Progenitor cell of endocrine pancreas (in vitro differentiated cells): Measurements from ENCODE around the gene PARS2. TPM values are rescaled to one million over a fixed set of nuclear protein-coding genes. Genes with fewer than 3 reads are reported as not detected.

ENCODE experiments used
- DNase-seq: peaks from one replicate; pipeline ENCODE4 v3.0.0; 2021; ENCODE audit warnings: low spot score; ENCODE audit not compliant: unreplicated experiment
- H3K27ac Mint-ChIP-seq: 2 replicates; pipeline ENCODE4 v1.8.0; 2021; ENCODE audit warnings: mild to moderate bottlenecking, moderate library complexity, mixed read lengths
- H3K27me3 Mint-ChIP-seq: 2 replicates; pipeline ENCODE4 v1.8.0; 2021; ENCODE audit warnings: mixed read lengths
- H3K36me3 Mint-ChIP-seq: 2 replicates; pipeline ENCODE4 v1.8.0; 2022; ENCODE audit warnings: mixed read lengths; ENCODE audit not compliant: insufficient read depth
- H3K4me1 Mint-ChIP-seq: 2 replicates; pipeline ENCODE4 v1.8.0; 2021; ENCODE audit warnings: low read depth, mixed read lengths
- H3K4me3 Mint-ChIP-seq: 2 replicates; pipeline ENCODE4 v1.8.0; 2021; ENCODE audit warnings: low read depth, mild to moderate bottlenecking, moderate library complexity, mixed read lengths
- H3K9me3 Mint-ChIP-seq: 2 replicates; pipeline ENCODE4 v1.8.0; 2021; ENCODE audit warnings: low read depth, mixed read lengths
- CTCF ChIP-seq: fragments of 200-600 bp; sonication (generic); IDR thresholded peaks from one replicate; pipeline ENCODE4 v1.5.0; 2021; ENCODE audit warnings: antibody characterized with exemption, mild to moderate bottlenecking; ENCODE audit not compliant: unreplicated experiment
- total RNA-seq: library from RNA; stranded (reverse); gene quantifications from 2 replicates; pipeline ENCODE4 v1.2.1, GENCODE V29; 2021

The PARS2 gene
- total RNA-seq, 1 donor from 2014 or later, result 11.0 TPM

- no peak overlapping the region for H3K4me3 Mint-ChIP-seq
- H3K4me1 Mint-ChIP-seq, result peaks cover under 1% of the 10 kb centered on the region
- no peak overlapping the region for H3K27ac Mint-ChIP-seq
- peaks cover 2% of the 10 kb centered on the region for H3K36me3 Mint-ChIP-seq
- DNase-seq, result no peak
- H3K27me3 Mint-ChIP-seq, result no peaks in the 10 kb centered on the region
- H3K9me3 Mint-ChIP-seq, result no peaks in the 10 kb centered on the region
- no peak for TF ChIP-seq CTCF
Measured at GRCh38 chr1:54757833-54758232, 6.5 kb downstream of the PARS2 start.

- peaks cover 2% of the 10 kb centered on the region for H3K27me3 Mint-ChIP-seq
- no peak for DNase-seq
- no peak overlapping the region for H3K27ac Mint-ChIP-seq
- peaks cover 2% of the 10 kb centered on the region for H3K36me3 Mint-ChIP-seq
- H3K9me3 Mint-ChIP-seq, result no peaks in the 10 kb centered on the region
- no peaks in the 10 kb centered on the region for H3K4me1 Mint-ChIP-seq
- H3K4me3 Mint-ChIP-seq, result no peak overlapping the region
- no peak for TF ChIP-seq CTCF
Measured at GRCh38 chr1:54754486-54755285, 9.6 kb downstream of the PARS2 start.

DNA sequence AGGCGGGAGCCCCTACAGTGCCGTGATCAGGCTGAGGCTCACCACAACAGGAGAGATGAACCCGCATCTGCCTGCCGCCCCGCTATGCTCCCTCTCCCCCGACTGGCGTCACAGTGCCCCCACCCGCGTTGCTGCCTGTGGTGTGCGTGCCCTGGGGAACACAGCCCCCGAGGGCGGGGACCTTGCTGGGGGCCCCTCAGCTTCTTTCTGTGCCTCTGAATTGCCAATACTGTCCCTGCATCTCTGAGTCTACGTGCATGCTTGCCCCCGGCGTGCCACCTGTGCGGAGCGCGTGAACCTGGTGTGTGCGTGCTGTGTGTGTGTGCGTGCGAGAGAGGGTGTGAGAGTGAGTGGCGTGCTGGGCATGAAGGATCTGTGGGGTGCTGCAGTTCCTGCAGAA lies 10.3 kb downstream of the PARS2 start:
- peaks cover 3% of the 10 kb centered on the region for H3K27me3 Mint-ChIP-seq
- no peaks in the 10 kb centered on the region for H3K4me1 Mint-ChIP-seq
- H3K4me3 Mint-ChIP-seq, result no peak overlapping the region
- H3K27ac Mint-ChIP-seq, result no peak overlapping the region
- H3K9me3 Mint-ChIP-seq, result no peaks in the 10 kb centered on the region
- no peak for TF ChIP-seq CTCF
- no peak for DNase-seq
- H3K36me3 Mint-ChIP-seq, result peaks cover 2% of the 10 kb centered on the region

DNA sequence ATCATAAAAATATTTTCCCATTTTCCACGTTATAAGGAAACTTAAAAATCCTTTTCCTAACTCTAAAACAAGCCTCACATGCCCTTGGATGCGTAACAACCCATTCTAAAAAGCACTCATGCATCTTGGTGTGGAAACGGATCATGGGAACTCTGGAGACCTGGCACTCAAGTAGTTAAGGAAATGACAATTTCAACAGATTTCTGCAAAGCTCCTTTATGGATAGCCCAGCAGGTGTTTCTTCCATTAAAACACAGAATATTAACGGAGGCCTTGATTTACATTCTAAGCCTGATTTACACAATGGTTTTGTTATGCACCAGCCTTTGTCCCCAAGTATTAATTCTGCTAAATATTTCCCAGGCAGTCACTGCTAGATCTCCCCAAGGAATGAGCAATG lies 12.9 kb downstream of the PARS2 start:
- H3K36me3 Mint-ChIP-seq, result peaks cover 2% of the 10 kb centered on the region
- no peak for DNase-seq
- no peak overlapping the region for H3K27ac Mint-ChIP-seq

DNA sequence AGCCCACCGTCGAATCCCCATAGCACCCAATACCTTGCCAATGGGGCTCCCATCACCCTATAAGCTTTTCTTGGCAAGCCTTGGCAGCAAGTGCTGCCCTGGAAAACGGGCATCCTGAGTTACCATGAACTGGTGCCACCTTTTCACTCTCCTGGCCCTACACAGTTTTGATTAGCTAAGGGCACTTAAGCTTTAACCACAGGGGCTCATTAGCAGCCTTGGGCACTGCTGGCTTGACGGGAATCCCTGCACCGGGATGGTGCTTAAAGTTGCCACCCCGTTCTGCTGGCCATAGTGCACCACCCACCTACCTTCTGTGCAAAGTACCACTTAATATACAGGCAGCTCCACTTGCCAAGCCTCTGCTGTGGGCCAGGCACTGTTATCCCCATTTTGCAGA lies 13.7 kb downstream of the PARS2 start:
- H3K4me3 Mint-ChIP-seq, result no peak overlapping the region
- no peaks in the 10 kb centered on the region for H3K36me3 Mint-ChIP-seq
- no peaks in the 10 kb centered on the region for H3K4me1 Mint-ChIP-seq
- peaks cover 6% of the 10 kb centered on the region for H3K27me3 Mint-ChIP-seq
- DNase-seq, result no peak
- no peak for TF ChIP-seq CTCF
- no peaks in the 10 kb centered on the region for H3K9me3 Mint-ChIP-seq
- H3K27ac Mint-ChIP-seq, result no peak overlapping the region

More for the DNA sequence above, 12.9 kb downstream of the PARS2 start:
- no peak for TF ChIP-seq CTCF
- Mint-ChIP-seq H3K4me3 (no peak overlapping the region), H3K27me3 (peaks cover 6% of the 10 kb centered on the region), H3K4me1 (no peaks in the 10 kb centered on the region), H3K9me3 (no peaks in the 10 kb centered on the region)
